Epithelial cell of esophagus (primary cell): ENCODE results near the gene ADSS1.
"Not testable (repeated sequence)": the region's sequence is repeated elsewhere in the genome, so short reads cannot be mapped to it uniquely, and the experiment has no call there.

ENCODE experiments used
- DNase-seq: peaks from one replicate; pipeline ENCODE4 v3.0.0; 2010; ENCODE audit warnings: low read depth
- H3K4me3 ChIP-seq: 2 replicates; pipeline ENCODE4 v1.5.1; 2011; ENCODE audit warnings: mild to moderate bottlenecking, low read length, control low read depth
- TF ChIP-seq, protein P1 (sequence below): IDR thresholded peaks from 2 replicates; pipeline ENCODE4 v1.5.1; 2011; ENCODE audit warnings: low read depth, mild to moderate bottlenecking, low read length, control low read depth, inconsistent platforms; ENCODE audit not compliant: insufficient read depth; ENCODE audit errors: missing control alignments

The ADSS1 gene

DNA sequence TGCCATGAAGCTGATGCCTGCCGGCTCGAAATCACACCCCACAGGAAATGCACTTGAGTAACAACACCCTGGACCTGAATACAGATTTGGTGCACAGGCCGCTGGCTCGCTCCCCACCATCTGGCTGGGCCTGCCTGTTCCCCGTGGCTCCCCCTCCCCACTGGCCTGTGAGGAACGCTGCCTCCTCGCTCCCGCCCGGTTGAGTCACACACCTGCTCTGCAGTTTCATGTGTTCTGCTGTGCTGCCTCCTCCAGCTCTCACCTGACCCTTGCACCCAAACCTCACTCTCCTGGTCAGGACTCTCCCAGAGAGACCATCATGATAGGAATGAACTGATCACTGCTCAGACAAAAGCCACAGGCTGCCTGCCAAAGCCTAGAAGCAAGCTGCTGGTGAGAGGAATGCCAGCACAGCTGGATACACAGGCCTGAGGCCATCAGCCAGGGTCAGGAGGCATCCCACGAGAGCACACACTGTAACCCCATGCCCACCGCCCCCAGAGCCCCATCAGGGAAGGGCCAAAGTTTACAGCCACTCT is 25.2 kb downstream of the ADSS1 start:
- DNase-seq = peak; percentile 81
- TF ChIP-seq, protein P1, sequence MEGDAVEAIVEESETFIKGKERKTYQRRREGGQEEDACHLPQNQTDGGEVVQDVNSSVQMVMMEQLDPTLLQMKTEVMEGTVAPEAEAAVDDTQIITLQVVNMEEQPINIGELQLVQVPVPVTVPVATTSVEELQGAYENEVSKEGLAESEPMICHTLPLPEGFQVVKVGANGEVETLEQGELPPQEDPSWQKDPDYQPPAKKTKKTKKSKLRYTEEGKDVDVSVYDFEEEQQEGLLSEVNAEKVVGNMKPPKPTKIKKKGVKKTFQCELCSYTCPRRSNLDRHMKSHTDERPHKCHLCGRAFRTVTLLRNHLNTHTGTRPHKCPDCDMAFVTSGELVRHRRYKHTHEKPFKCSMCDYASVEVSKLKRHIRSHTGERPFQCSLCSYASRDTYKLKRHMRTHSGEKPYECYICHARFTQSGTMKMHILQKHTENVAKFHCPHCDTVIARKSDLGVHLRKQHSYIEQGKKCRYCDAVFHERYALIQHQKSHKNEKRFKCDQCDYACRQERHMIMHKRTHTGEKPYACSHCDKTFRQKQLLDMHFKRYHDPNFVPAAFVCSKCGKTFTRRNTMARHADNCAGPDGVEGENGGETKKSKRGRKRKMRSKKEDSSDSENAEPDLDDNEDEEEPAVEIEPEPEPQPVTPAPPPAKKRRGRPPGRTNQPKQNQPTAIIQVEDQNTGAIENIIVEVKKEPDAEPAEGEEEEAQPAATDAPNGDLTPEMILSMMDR = peak; percentile 39
- no peak overlapping the region for H3K4me3 ChIP-seq

DNA sequence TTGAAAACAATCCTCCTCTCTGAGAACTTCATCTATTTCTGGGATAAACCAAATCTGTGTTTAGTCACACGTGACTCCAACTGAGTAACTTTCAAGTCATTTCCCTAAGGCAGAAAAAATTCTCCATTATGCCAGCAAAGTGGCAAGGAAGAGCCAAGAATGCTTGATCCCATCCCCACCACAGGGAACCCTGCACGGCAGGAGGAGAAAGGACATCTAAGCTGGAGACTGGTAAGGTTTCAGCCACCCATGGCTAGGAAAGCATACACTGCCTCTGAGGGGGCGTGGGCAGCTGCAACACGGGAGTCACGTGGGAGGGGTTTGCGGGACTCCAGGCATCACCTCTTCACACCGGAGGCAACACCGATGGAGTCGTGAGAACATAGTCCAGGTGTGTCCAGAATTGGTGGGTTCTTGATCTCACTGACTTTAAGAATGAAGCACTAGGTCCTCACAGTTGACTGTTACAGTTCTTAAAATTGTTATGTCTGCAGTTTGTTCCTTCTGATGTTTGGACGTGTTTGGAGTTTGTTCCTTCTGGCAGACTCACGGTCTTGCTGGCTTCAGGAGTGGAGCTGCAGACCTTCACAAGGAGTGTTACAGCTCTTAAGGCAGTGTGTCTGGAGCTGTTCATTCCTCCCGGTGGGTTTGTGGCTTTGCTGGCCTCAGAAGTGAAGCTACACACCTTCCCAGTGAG is 26.2 kb downstream of the ADSS1 start:
- TF ChIP-seq, protein P1 = no peak
- no peak overlapping the region for H3K4me3 ChIP-seq
- peak; percentile 52 for DNase-seq

- DNase-seq, H3K4me3 ChIP-seq: not testable (repeated sequence)
Measured at GRCh38 chr14:104750753-104751057, 26.7 kb downstream of the ADSS1 start.

- TF ChIP-seq, protein P1 = no peak
- H3K4me3 ChIP-seq = peak overlapping the region; percentile 83
- DNase-seq = no peak
Measured at GRCh38 chr14:104751539-104752422, 27.8 kb downstream of the ADSS1 start.

GRCh38 chr14:104752423-104752734 is 28.4 kb downstream of the ADSS1 start:
- TF ChIP-seq, protein P1 = no peak
- peak overlapping the region; percentile 83 for H3K4me3 ChIP-seq
- DNase-seq = no peak

DNA sequence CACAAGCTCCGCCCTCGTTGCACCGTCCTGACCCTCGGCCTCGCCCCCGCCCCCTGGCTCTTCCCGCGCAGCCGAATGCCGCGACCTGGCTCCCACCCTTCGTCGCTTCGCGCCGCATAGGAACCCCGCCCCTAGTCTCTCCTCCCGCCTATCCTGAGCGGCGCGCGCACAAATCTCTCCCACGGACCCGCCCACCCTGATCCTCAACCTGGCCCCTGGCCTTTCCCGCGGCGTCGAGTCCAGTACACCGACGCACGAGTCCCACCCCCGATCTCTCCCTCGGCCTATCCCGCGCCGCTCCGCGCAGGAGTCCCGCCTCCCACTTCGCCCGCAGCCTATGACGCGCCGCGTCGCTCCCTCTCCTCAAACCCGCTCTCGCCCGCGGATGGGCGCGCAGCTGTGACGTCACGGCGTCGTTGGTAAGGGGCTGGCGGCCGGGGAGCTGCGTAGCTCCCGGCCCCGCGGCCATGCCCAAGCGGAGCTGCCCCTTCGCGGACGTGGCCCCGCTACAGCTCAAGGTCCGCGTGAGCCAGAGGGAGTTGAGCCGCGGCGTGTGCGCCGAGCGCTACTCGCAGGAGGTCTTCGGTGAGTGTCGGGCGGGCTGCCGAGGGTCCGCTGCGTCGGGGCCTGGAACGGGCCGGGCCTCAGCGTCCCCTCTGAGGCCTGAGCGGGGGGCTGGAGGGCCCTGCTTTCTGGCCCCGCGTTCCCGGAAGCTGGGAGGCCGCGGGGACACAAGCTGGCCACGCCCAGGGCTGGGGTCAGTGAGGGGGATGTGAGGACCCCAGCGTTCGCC is 28.9 kb downstream of the ADSS1 start, which contains the start of gene SIVA1:
TSS of gene SIVA1 (plus strand) at position 413 of the 793 bp plus-strand sequence. CDS start at position 468, 55 bp downstream.
- H3K4me3 ChIP-seq = peak within 1 kb of the TSS; percentile 83
- peak; percentile 100 for DNase-seq
- TF ChIP-seq, protein P1 = no peak
